HG03095 (cell line): ENCODE data around the gene SMTNL2.
"Not testable (repeated sequence)": the region's sequence is repeated elsewhere in the genome, so short reads cannot be mapped to it uniquely, and the experiment has no call there.

Experiments used
- ATAC-seq: cut with Tn5 transposase; IDR thresholded peaks from one replicate; pipeline ENCODE4 v1.9.1; 2021; ENCODE audit warnings: moderate library complexity; ENCODE audit not compliant: unreplicated experiment

Gene SMTNL2

GRCh38 chr17:4631431-4631830, 47.1 kb downstream of the SMTNL2 start:
- no peak for ATAC-seq

- ATAC-seq, result no peak
Observed at GRCh38 chr17:4631836-4632580, 47.7 kb downstream of the SMTNL2 start.

GRCh38 chr17:4632581-4632920, 48.2 kb downstream of the SMTNL2 start:
- no peak for ATAC-seq

GRCh38 chr17:4633643-4634042, 49.3 kb downstream of the SMTNL2 start:
- ATAC-seq, result no peak

GRCh38 chr17:4634976-4635375, 50.6 kb downstream of the SMTNL2 start:
- no peak for ATAC-seq

GRCh38 chr17:4635823-4636375, 51.6 kb downstream of the SMTNL2 start:
- ATAC-seq, result no peak

GRCh38 chr17:4636474-4637100, 52.3 kb downstream of the SMTNL2 start:
- no peak for ATAC-seq

- ATAC-seq, result not testable (repeated sequence)
Observed at GRCh38 chr17:4638766-4639165, 54.4 kb downstream of the SMTNL2 start.

GRCh38 chr17:4639301-4640059, 55.2 kb downstream of the SMTNL2 start:
- ATAC-seq, result not testable (repeated sequence)

GRCh38 chr17:4640569-4641188, 56.4 kb downstream of the SMTNL2 start:
- not testable (repeated sequence) for ATAC-seq

GRCh38 chr17:4641297-4642195, 57.2 kb downstream of the SMTNL2 start, which contains the start of gene ALOX15:
Gene ALOX15 (minus strand): TSS chr17:4641678. CDS start chr17:4641651, 27 bp downstream.
- ATAC-seq, result no peak

- ATAC-seq, result no peak
Observed at GRCh38 chr17:4642286-4642685, 58.0 kb downstream of the SMTNL2 start.

- ATAC-seq, result no peak
Observed at GRCh38 chr17:4643676-4644075, 59.3 kb downstream of the SMTNL2 start.

GRCh38 chr17:4645642-4646041, 61.3 kb downstream of the SMTNL2 start:
- ATAC-seq, result no peak

- ATAC-seq, result no peak
Observed at GRCh38 chr17:4648741-4649140, 64.4 kb downstream of the SMTNL2 start.

- no peak for ATAC-seq
Observed at GRCh38 chr17:4652997-4653396, 68.7 kb downstream of the SMTNL2 start.

GRCh38 chr17:4655933-4656332, 71.6 kb downstream of the SMTNL2 start:
- ATAC-seq, result not testable (repeated sequence)

- no peak for ATAC-seq
Observed at GRCh38 chr17:4657678-4658077, 73.3 kb downstream of the SMTNL2 start.
